H1 (cell line): ENCODE measurements around the gene ISY1. TPM values are rescaled to one million over a fixed set of nuclear protein-coding genes. Genes with fewer than 3 reads are reported as not detected.

ENCODE experiments used
- CTCF ChIA-PET: fragments of 300-600 bp; sonication (Branson Sonifier 250); formaldehyde crosslinking; loops from one replicate; lab custom pipeline; 2021; ENCODE audit not compliant: partially characterized antibody; lab: Charles Lee
- POLR2A ChIA-PET: fragments of 300-600 bp; sonication (Branson Sonifier 250); formaldehyde crosslinking; loops from one replicate; lab custom pipeline; 2021; ENCODE audit warnings: inconsistent platforms; ENCODE audit not compliant: partially characterized antibody; lab: Charles Lee
- DNase-seq, 2 experiments: peaks; one replicate each; pipeline versions ENCODE4 v3.0.0 to v3.0.0-alpha.2; 2010 to 2022; ENCODE audit warnings: low spot score in 2 of 2, low read depth in 1 of 2, mixed read lengths in 1 of 2
- FAIRE-seq: peaks from 2 replicates; lab custom pipeline; 2011; peaks lifted over from hg19 to GRCh38; lab: Jason Lieb, UNC
- H2AFZ ChIP-seq: 2 replicates; pipeline ENCODE4 v1.8.1; 2012; ENCODE audit warnings: low read length, inconsistent platforms
- H2AK5ac ChIP-seq: 2 replicates; pipeline ENCODE4 v1.6.1; 2013; ENCODE audit warnings: low read depth, low read length
- H2BK120ac ChIP-seq: replicated peaks from 2 replicates; pipeline ENCODE3; 2013; ENCODE audit warnings: low read depth, low read length, inconsistent platforms
- H2BK12ac ChIP-seq: 2 replicates; pipeline ENCODE4 v1.6.1; 2013; ENCODE audit warnings: low read depth, low read length
- H2BK15ac ChIP-seq: 2 replicates; pipeline ENCODE4 v1.6.1; 2013; ENCODE audit warnings: low read length
- H2BK20ac ChIP-seq: 2 replicates; pipeline ENCODE4 v1.6.1; 2013; ENCODE audit warnings: low read length
- H2BK5ac ChIP-seq: 2 replicates; pipeline ENCODE4 v1.6.1; 2013; ENCODE audit warnings: low read depth, low read length
- H3K14ac ChIP-seq: 2 replicates; pipeline ENCODE4 v1.6.1; 2013; ENCODE audit warnings: inconsistent platforms; ENCODE audit not compliant: insufficient read length
- H3K18ac ChIP-seq: 2 replicates; pipeline ENCODE4 v1.6.1; 2013; ENCODE audit warnings: low read length; ENCODE audit errors: extremely low read depth
- H3K23ac ChIP-seq: 2 replicates; pipeline ENCODE4 v1.6.1; 2013; ENCODE audit warnings: inconsistent platforms; ENCODE audit not compliant: insufficient read length
- H3K23me2 ChIP-seq: 2 replicates; pipeline ENCODE4 v1.6.1; 2013; ENCODE audit warnings: low read depth, low read length
- H3K27ac ChIP-seq: 2 replicates; pipeline ENCODE4 v1.6.1; 2011; ENCODE audit warnings: low read depth, low read length, inconsistent platforms
- H3K27me3 ChIP-seq, 4 experiments: replicated peaks in 1 of 4; 1 replicate in 1 of 4; 2 replicates in 3 of 4; pipeline versions ENCODE4 v1.6.1 to v1.8.1; 2011 to 2013; ENCODE audit warnings: low read length in 3 of 4, mild to moderate bottlenecking in 3 of 4, inconsistent platforms in 2 of 4, mixed read lengths in 2 of 4, moderate library complexity in 1 of 4; ENCODE audit not compliant: control insufficient read depth in 3 of 4, insufficient read depth in 3 of 4; ENCODE audit errors: extremely low read depth in 1 of 4
- H3K36me3 ChIP-seq, 4 experiments: 2 replicates each; pipeline versions ENCODE4 v1.6.1 to v1.8.1; 2011 to 2013; ENCODE audit warnings: mild to moderate bottlenecking in 4 of 4, low read length in 3 of 4, moderate library complexity in 2 of 4, control low read depth in 1 of 4, inconsistent platforms in 1 of 4; ENCODE audit not compliant: insufficient read depth in 4 of 4, control insufficient read depth in 2 of 4
- H3K4ac ChIP-seq: replicated peaks from 2 replicates; pipeline ENCODE3; 2013; ENCODE audit warnings: low read length, low read depth, mixed read lengths, inconsistent platforms; ENCODE audit not compliant: insufficient read length
- H3K4me1 ChIP-seq, 4 experiments: replicated peaks in 1 of 4; 1 replicate in 1 of 4; 2 replicates in 3 of 4; pipeline versions ENCODE4 v1.6.1 to v1.8.1; 2011 to 2013; ENCODE audit warnings: low read length in 3 of 4, inconsistent platforms in 2 of 4, mixed read lengths in 1 of 4; ENCODE audit not compliant: insufficient read depth in 4 of 4, control insufficient read depth in 3 of 4
- H3K4me2 ChIP-seq, 2 experiments: 2 replicates each; pipeline versions ENCODE4 v1.6.1 to v1.8.1; 2011 to 2013; ENCODE audit warnings: low read depth in 2 of 2, low read length in 2 of 2, control low read depth in 1 of 2, inconsistent platforms in 1 of 2, mild to moderate bottlenecking in 1 of 2; ENCODE audit not compliant: insufficient read depth in 1 of 2
- H3K4me3 ChIP-seq, 4 experiments: fragments of 200-600, 300-600 bp in 1 of 4; sonication (generic), shearing (Covaris generic), sonication (Bioruptor Twin) in 1 of 4; 2 replicates each; pipeline versions ENCODE4 v1.5.1 to v1.8.1; 2011 to 2016; ENCODE audit warnings: low read length in 4 of 4, low read depth in 3 of 4, control low read depth in 2 of 4, inconsistent platforms in 2 of 4, mild to moderate bottlenecking in 2 of 4, mixed read lengths in 1 of 4, moderate library complexity in 1 of 4; ENCODE audit not compliant: insufficient read depth in 2 of 4; ENCODE audit errors: extremely low read depth in 1 of 4
- H3K56ac ChIP-seq: replicated peaks from 2 replicates; pipeline ENCODE3; 2013; ENCODE audit warnings: low read depth, mild to moderate bottlenecking, mixed read lengths, low read length, inconsistent platforms; ENCODE audit not compliant: insufficient read length
- H3K79me1 ChIP-seq: 2 replicates; pipeline ENCODE4 v1.6.1; 2013; ENCODE audit warnings: low read depth, low read length, control low read depth
- H3K79me2 ChIP-seq, 2 experiments: 2 replicates each; pipeline versions ENCODE4 v1.6.1 to v1.8.1; 2012 to 2013; ENCODE audit warnings: low read length in 2 of 2, mild to moderate bottlenecking in 2 of 2, inconsistent platforms in 1 of 2; ENCODE audit not compliant: insufficient read depth in 2 of 2, control insufficient read depth in 1 of 2
- H3K9ac ChIP-seq, 4 experiments: replicated peaks in 1 of 4; 1 replicate in 1 of 4; 2 replicates in 3 of 4; pipeline versions ENCODE4 v1.6.1 to v1.8.1; 2011 to 2013; ENCODE audit warnings: low read depth in 3 of 4, low read length in 3 of 4, control low read depth in 2 of 4, mild to moderate bottlenecking in 2 of 4, moderate library complexity in 2 of 4, inconsistent platforms in 1 of 4; ENCODE audit errors: extremely low read depth in 1 of 4
- H3K9me3 ChIP-seq, 2 experiments: 2 replicates each; pipeline versions ENCODE4 v1.6.1 to v1.8.1; 2012 to 2013; ENCODE audit warnings: mild to moderate bottlenecking in 2 of 2, moderate library complexity in 2 of 2, control low read depth in 1 of 2, inconsistent platforms in 1 of 2, low read depth in 1 of 2, low read length in 1 of 2, mixed read lengths in 1 of 2; ENCODE audit not compliant: insufficient read depth in 2 of 2
- H4K20me1 ChIP-seq, 2 experiments: replicated peaks in 1 of 2; 2 replicates each; pipeline versions ENCODE3 to v1.8.1; 2011 to 2013; ENCODE audit warnings: inconsistent platforms in 2 of 2, low read length in 2 of 2, mild to moderate bottlenecking in 1 of 2; ENCODE audit not compliant: insufficient read depth in 2 of 2, control insufficient read depth in 1 of 2
- H4K5ac ChIP-seq: 2 replicates; pipeline ENCODE4 v1.6.1; 2013; ENCODE audit warnings: low read length, low read depth, mixed read lengths, inconsistent platforms; ENCODE audit not compliant: insufficient read length
- H4K8ac ChIP-seq: 2 replicates; pipeline ENCODE4 v1.8.0; 2013; ENCODE audit warnings: mild to moderate bottlenecking, moderate library complexity, low read length, inconsistent platforms; ENCODE audit not compliant: insufficient read depth; ENCODE audit errors: extremely low read depth
- H4K91ac ChIP-seq: replicated peaks from 2 replicates; pipeline ENCODE3; 2013; ENCODE audit warnings: low read length, mixed read lengths, inconsistent platforms; ENCODE audit not compliant: insufficient read length
- CTBP2 ChIP-seq: IDR thresholded peaks from 2 replicates; pipeline ENCODE4 v1.7.0; 2011; ENCODE audit warnings: borderline replicate concordance, mild to moderate bottlenecking, moderate library complexity, mixed read lengths, low read length; ENCODE audit not compliant: insufficient read depth, insufficient read length
- GABPA ChIP-seq: IDR thresholded peaks from 2 replicates; pipeline ENCODE4 v1.6.1; 2011; ENCODE audit warnings: mild to moderate bottlenecking, low read length, moderate library complexity, borderline replicate concordance; ENCODE audit not compliant: insufficient read depth
- KDM1A ChIP-seq: fragments of 200-600, 300-600 bp; sonication (generic); IDR thresholded peaks from 2 replicates; pipeline ENCODE4 v1.7.1; 2016; ENCODE audit warnings: mild to moderate bottlenecking, low read length, borderline replicate concordance
- KDM5A ChIP-seq: fragments of 200-600 bp; IDR thresholded peaks from 2 replicates; pipeline ENCODE4 v1.7.1; 2012; ENCODE audit warnings: mild to moderate bottlenecking, low read length, inconsistent platforms, mixed read lengths
- SRF ChIP-seq: IDR thresholded peaks from 2 replicates; pipeline ENCODE4 v1.6.1; 2011; ENCODE audit warnings: mild to moderate bottlenecking, low read depth, low read length, moderate library complexity
- SUZ12 ChIP-seq: fragments of 200-600 bp; sonication (generic); IDR thresholded peaks from 2 replicates; pipeline ENCODE4 v1.6.1; 2012; ENCODE audit warnings: mild to moderate bottlenecking, inconsistent platforms, low read length, moderate library complexity, mixed read lengths
- TAF1 ChIP-seq: IDR thresholded peaks from 2 replicates; pipeline ENCODE4 v1.6.1; 2011; ENCODE audit warnings: mild to moderate bottlenecking, low read depth, low read length
- WGBS, 2 experiments: shearing (Covaris generic) in 1 of 2; methylation state at CpG; one replicate each; pipeline versions ENCODE4 v1.1.6 to v1.1.7; 2013 to 2015; ENCODE audit warnings: low lambda C conversion rate in 2 of 2, mixed read lengths in 2 of 2, inconsistent platforms in 1 of 2, low coverage in 1 of 2, missing lambda C conversion rate in 1 of 2; ENCODE audit not compliant: insufficient replicate concordance in 2 of 2, insufficient coverage in 1 of 2, insufficient read length in 1 of 2; ENCODE audit errors: extremely low coverage in 1 of 2, missing lambda C conversion rate in 1 of 2; 5-methylcytosine and 5-hydroxymethylcytosine counted together
- polyA plus RNA-seq, 7 experiments: library from polyadenylated mRNA; depleted of rRNA in 3 of 7; stranded (reverse) in 5 of 7; unstranded in 2 of 7; fragments of >200 nt in 5 of 7; fragments of 200-250 nt in 2 of 7; gene quantifications; 1 replicate in 5 of 7; 2 replicates in 1 of 7; 4 replicates in 1 of 7; pipeline versions ENCODE4 v1.2.1 to v1.2.3, GENCODE V29; 2011 to 2013; ENCODE audit warnings: missing spikeins in 2 of 7, mixed read lengths in 2 of 7
- total RNA-seq: library from RNA; stranded (reverse); fragmentation: NEBNext Ultra II Directional; extraction: Animal tissue kit (Norgen Biotek cat#: 25700); gene quantifications from 2 replicates; pipeline ENCODE4 v1.2.1, GENCODE V29; 2021

The ISY1 gene
- total and polyA plus RNA-seq, 2 of the 8 experiments (the other 6 are each of a cell fraction or from before 2014, with no cell fraction given), result 16.6 to 38.7 TPM

DNA sequence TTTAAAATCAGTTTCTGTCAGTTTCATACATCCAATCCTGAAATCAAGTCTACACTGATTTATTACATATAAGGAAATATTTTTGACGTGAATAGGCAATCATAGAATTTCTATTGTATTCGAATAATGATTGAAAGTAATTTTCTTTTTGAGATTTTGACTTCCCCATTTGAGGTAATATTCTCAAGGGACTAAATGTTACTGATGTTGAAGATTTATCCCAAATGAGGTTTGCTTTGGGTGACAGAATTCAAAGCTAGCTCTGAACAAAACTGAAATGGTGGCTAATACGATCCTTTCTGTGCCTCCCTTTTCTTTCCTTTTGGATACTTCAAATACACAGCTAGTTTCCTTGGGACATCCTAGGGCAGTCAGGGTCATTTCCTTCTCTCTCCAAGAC lies 35.7 kb upstream of the ISY1 start:
- Histone ChIP-seq H3K79me2 (no peaks in the 10 kb centered on the region), H2AK5ac (no peak overlapping the region), H4K8ac (no peak overlapping the region), H3K4me3 (no peak overlapping the region), H4K5ac (no peak overlapping the region), H4K20me1 (no peaks in the 10 kb centered on the region), H3K18ac (no peak overlapping the region), H3K4me1 (no peaks in the 10 kb centered on the region), H3K9me3 (no peaks in the 10 kb centered on the region), H3K23ac (no peak overlapping the region), H3K23me2 (no peaks in the 10 kb centered on the region), H3K4ac (no peak overlapping the region), H3K36me3 (no peaks in the 10 kb centered on the region), H3K14ac (no peak overlapping the region), H3K9ac (no peak overlapping the region), H4K91ac (no peak overlapping the region), H2BK12ac (no peak overlapping the region), H2AFZ (no peak overlapping the region), H2BK20ac (no peak overlapping the region), H3K56ac (no peak overlapping the region), H2BK5ac (no peak overlapping the region), H3K27ac (no peak overlapping the region), H2BK15ac (no peak overlapping the region), H2BK120ac (no peak overlapping the region), H3K79me1 (no peaks in the 10 kb centered on the region), H3K27me3 (no peaks in the 10 kb centered on the region), H3K4me2 (no peak overlapping the region)
- TF ChIP-seq CTBP2 (no peak), TAF1 (no peak), KDM5A (no peak), SUZ12 (no peak), GABPA (no peak), KDM1A (no peak), SRF (no peak)
- 85% methylated on average over 3 of the region's 3 CpGs; no CpG with 5 or more reads in 1 of the 2 experiments for WGBS, 2 experiments
- DNase-seq (no peak), FAIRE-seq (no peak)
- ChIA-PET CTCF (interaction anchor here (1.0 to 2.8 kb wide), 5 partner anchors 10 to 49 kb away, joined by 3 to 13 read pairs (median 4); no protein-coding TSS in a partner anchor), POLR2A (interaction anchor here (0.7 to 1.2 kb wide), 4 partner anchors 13 to 28 kb away, joined by 3 to 6 read pairs (median 3); partner anchors contain the start of gene CNBP)
